ENCODE measurements around the gene PRMT1.
A peak's percentile ranks its signal among the peaks of the same experiment; 100 is the strongest.

DNA sequence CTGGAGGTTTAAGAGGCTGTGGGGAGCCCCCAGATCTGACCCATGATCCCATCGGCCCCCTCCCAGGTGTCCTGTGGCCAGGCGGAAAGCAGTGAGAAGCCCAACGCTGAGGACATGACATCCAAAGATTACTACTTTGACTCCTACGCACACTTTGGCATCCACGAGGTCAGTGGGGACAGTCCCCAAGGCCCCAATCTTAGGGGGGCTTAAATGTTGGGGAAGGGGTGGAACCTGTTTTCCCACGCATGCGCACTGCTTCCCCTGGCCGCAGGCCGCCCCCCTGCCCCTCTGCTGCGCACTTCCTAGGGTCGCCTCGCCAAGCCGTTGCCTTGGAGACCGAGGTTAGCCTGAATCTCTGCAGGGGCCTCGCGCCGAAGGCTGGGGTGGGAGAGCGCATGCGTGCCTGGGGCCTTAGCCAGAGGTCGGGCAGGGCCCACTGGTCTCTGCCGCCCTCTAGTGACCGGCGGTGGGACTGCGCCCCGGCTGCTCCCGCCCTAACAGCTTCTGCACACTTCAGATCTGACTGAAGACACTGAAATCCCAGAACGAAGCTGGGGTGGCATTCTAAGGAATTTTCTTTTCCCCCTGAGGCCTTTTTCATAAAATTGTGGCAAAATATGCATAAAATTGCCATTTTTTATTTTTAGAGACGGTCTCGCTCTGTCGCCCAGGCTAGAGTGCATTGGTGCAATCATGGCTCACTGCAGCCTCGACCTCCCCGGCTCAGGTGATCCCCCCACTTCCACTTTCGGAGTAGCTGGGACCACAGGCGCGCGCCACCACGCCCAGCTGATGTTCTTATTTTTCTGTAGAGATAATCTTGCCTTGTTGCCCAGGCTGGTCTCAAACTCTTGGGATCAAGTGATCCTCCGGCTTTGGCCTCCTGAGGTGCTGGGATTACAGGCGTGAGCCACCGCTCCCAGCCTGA lies 3.6 kb downstream of the PRMT1 start:
- TF ChIP-seq, protein P1, sequence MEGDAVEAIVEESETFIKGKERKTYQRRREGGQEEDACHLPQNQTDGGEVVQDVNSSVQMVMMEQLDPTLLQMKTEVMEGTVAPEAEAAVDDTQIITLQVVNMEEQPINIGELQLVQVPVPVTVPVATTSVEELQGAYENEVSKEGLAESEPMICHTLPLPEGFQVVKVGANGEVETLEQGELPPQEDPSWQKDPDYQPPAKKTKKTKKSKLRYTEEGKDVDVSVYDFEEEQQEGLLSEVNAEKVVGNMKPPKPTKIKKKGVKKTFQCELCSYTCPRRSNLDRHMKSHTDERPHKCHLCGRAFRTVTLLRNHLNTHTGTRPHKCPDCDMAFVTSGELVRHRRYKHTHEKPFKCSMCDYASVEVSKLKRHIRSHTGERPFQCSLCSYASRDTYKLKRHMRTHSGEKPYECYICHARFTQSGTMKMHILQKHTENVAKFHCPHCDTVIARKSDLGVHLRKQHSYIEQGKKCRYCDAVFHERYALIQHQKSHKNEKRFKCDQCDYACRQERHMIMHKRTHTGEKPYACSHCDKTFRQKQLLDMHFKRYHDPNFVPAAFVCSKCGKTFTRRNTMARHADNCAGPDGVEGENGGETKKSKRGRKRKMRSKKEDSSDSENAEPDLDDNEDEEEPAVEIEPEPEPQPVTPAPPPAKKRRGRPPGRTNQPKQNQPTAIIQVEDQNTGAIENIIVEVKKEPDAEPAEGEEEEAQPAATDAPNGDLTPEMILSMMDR (IDR thresholded peaks at IDR 0.05; ENCODE audit: low read length), result peak; percentile 97
- no peak for TF ChIP-seq EZH2 (IDR thresholded peaks at IDR 0.05; ENCODE audit: borderline replicate concordance, low read length)

Measured in OCI-LY1 (cell line).